ENCODE data around the gene NEDD4.
"Not testable (repeated sequence)": the region's sequence is repeated elsewhere in the genome, so short reads cannot be mapped to it uniquely, and the experiment has no call there.

NEDD4 gene

GRCh38 chr15:55824857-55825613 lies 168.4 kb downstream of the NEDD4 start:
- DNase-seq (ENCODE audit: low read depth): no peak

- no peak for DNase-seq (ENCODE audit: low read depth)
Measured at GRCh38 chr15:55823699-55824340, 169.6 kb downstream of the NEDD4 start.

GRCh38 chr15:55823191-55823670 lies 170.2 kb downstream of the NEDD4 start:
- no peak for DNase-seq (ENCODE audit: low read depth)

DNA sequence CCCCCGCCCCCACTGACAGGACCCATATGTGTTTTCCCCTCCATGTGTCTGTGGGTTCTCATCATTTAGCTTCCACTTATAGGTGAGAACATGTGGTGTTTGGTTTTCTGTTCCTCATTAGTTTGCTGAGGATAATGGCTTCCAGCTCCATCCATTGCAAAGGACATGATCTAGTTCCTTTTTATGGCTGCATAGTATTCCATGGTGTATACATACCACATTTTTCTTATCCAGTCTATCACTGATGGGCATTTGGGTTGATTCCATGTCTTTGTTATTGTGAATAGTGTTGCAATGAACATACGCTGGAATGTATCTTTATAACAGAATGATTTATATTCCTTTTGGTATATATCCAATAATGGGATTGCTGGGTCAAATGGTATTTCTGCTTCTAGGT lies 171.7 kb downstream of the NEDD4 start:
- not testable (repeated sequence) for DNase-seq (ENCODE audit: low read depth)

GRCh38 chr15:55820043-55820442 lies 173.4 kb downstream of the NEDD4 start:
- DNase-seq (ENCODE audit: low read depth): no peak

DNA sequence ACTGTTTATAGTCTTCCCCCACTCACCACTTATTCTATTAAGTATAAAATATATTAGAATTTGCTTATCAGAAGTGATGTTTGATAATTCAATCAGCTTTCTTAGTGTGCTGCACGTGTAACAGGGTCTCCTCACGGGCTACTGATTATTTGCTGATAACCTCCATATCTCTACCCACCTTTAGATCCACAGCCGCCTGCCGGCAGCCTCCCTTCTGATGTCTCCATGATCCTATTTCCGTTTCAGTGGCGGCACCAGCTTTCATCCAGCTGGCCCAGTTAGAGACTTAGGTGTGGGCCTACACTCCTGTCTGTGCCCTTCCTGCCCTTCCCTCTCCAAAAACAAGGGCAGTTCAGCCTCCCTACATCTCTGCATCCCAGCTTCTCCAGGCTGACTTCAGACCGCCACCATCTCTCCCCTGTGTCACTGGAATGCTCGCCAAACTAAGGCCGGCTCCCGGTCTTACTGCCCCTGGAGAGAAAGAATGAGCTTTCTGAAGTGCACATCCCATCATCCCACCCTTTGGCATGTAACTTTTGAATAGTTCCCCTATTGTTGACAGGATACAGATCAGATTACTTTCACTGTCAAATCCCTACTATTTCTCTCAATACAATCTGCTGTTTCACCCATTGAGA lies 173.9 kb downstream of the NEDD4 start:
- no peak for DNase-seq (ENCODE audit: low read depth)

GRCh38 chr15:55816017-55816416 lies 177.4 kb downstream of the NEDD4 start:
- no peak for DNase-seq (ENCODE audit: low read depth)

DNA sequence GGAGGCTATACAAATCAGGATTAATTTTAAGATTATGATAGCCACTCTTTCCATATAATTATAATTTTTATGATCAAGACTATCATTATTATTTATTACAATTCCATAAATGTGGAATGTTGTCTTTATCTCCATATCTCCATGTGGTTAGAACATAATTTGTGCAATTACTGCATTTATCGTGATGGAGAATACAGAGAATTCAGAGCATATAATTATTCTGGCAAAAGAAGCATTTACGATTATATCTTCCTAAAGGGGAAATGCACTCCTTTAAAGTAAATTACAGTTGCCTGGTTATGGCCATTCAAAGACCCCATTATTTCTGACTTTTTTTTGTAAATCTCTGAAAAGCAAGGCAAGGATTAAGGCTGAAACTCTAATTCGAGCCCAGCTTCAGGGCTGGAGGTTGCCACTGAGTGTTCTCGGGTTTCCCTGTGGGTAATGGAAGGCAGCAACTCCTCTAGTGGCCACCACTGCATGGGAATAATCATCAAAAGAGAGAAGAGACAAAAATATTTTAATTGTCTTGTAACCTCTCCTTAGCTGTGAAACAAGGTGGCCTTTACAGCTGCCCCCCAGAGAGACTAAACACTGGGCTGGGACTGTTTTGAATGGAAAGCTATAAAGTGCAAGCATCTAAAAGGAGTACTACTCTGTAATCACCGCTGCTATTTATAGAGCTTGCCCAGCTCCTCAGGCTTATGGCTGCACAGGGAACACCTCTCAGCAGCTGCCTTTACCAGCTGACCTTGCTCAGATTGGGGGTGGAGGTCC lies 190.6 kb downstream of the NEDD4 start:
- no peak for DNase-seq (ENCODE audit: low read depth)

DNA sequence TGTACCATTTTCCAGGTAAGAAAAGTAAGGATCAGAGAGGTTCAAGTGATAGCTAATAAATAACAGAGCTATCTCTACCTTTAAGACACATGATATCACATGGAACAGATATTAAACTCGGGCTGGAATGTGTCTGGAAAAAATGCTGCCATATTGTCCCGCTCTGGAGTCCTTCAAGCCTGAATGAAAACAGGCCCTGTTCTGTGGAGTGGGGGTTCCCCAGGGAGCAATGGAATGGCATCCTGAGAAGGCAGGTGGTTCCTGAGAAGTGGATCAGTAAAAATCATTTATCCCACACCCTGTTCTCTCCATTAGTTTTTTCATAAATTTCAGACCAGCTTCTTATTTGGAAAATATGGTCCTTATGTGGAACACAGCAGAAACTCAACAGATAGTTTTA lies 193.2 kb downstream of the NEDD4 start:
- no peak for DNase-seq (ENCODE audit: low read depth)

- DNase-seq (ENCODE audit: low read depth): no peak
Measured at GRCh38 chr15:55799291-55800212, 193.9 kb downstream of the NEDD4 start.

GRCh38 chr15:55796321-55796965 lies 197.0 kb downstream of the NEDD4 start:
- no peak for DNase-seq (ENCODE audit: low read depth)

DNA sequence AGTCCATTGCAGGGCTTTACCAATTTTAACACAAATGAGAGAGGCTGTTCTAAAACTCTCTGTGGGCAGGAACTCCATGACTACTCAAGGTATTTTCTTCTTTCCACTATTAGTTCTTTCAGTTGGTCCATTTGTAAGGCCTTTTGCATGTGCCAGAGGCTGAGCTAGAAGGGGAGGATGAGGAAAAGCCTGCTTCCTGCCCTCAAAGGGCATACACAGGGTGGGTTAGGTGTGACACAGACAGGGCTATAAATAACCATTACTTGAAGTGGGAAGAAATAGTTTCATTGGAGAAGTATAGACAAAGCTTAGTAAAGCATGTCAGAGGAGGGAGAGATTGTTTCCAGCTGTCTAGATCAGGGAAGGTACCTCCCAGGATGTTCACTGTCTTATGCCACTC lies 198.4 kb downstream of the NEDD4 start:
- DNase-seq (ENCODE audit: low read depth): no peak

- DNase-seq (ENCODE audit: low read depth): no peak
Measured at GRCh38 chr15:55791551-55792400, 201.6 kb downstream of the NEDD4 start.

GRCh38 chr15:55789066-55789660 lies 204.2 kb downstream of the NEDD4 start:
- DNase-seq (ENCODE audit: low read depth): peak; percentile 11

- DNase-seq (ENCODE audit: low read depth): no peak
Measured at GRCh38 chr15:55786341-55786740, 207.1 kb downstream of the NEDD4 start.

GRCh38 chr15:55785593-55785992 lies 207.8 kb downstream of the NEDD4 start:
- not testable (repeated sequence) for DNase-seq (ENCODE audit: low read depth)

DNA sequence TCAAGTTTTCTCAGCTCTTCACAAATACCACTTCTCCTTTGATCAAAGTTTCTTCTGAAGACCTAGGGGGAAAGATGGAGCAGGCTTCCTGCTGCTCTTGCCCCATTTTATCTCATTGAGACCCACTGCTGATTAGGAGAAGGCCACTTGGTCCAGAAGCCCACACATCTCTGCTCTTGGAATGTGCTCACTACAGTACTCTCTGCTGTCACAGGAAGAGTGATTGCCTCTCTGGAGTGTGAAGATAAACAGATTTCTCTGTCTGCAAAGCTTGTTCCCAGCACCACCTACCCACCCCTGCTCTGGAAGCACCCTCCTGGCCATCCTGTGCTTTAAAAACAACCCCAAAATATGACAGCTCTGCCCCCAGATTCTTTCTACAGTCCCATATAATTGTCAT lies 209.1 kb downstream of the NEDD4 start:
- DNase-seq (ENCODE audit: low read depth): no peak

DNA sequence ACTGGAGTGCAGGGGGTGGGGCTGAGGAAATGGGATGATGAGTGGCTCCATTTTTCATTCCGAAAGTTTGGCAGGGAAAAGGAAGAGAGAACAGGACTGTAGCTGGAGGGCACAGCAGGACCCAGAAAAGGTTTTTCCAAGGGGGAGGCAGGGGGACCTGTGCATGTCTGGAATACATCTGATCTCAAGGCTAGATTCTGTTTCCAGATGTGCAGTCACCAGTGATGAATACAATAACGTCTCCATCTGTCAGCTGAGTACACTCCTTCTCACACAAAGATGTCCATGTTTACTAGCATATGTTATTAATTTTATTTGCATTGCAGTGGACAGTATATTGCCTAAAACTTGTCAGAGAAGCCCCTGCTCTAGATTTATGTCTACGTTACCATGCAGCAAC lies 210.5 kb downstream of the NEDD4 start:
- DNase-seq (ENCODE audit: low read depth): no peak

GRCh38 chr15:55780292-55780691 lies 213.1 kb downstream of the NEDD4 start:
- DNase-seq (ENCODE audit: low read depth): no peak

All from CMK (cell line).